Hematopoietic multipotent progenitor cell (in vitro differentiated cells): ENCODE results near the gene ATG7. TPM values are rescaled to one million over a fixed set of nuclear protein-coding genes. Genes with fewer than 3 reads are reported as not detected.
A peak's percentile ranks its signal among the peaks of the same experiment; 100 is the strongest.
"Not testable (repeated sequence)": the region's sequence is repeated elsewhere in the genome, so short reads cannot be mapped to it uniquely, and the experiment has no call there.

Experiments
- DNase-seq, 3 donors: peaks; one replicate each; pipeline ENCODE4 v3.0.0-alpha.2; 2011 to 2015; ENCODE audit warnings: low read depth in 2 of 3, low spot score in 2 of 3
- total RNA-seq: library from RNA; depleted of rRNA; stranded (reverse); fragments of >200 nt; gene quantifications from one replicate; pipeline ENCODE4 v1.2.3, GENCODE V29; 2012

The ATG7 gene
- total RNA-seq, 1 donor: 33.9 TPM

DNA sequence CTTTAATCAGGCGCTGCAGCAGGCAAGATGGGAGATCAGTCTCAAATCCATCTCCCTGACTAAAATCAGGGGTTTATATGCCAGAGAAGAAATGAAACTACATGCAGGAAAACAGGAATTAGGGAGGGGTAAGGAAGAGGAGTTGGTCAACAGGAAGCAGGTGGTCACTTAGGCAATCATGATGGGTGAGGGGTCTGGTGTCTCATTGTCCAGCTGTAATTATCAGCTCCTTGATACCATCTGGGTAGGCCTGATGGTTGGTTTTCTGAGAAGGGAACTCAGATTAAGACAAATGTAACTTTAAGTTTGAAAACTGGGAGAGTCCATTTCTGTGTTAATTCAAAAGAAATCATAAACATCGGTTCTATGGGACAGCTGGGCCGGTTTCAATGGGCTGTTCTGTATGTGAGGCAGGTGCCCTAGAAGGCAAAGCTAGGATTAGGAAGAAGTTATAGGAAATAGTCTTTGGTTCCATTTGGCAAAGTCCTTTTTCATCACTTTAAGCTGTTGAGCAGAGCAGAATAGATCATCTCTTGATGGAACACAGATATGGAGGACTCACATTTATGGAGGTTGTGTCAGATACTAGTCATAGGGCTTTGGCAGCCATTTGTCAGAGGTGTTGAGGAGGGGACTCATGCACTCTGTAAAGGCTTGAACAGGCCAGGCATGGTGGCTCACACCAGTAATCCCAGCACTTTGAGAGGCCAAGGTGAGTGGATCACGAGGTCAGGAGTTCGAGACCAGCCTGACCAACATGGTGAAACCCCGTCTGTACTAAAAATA, 222.1 kb downstream of the ATG7 start:
- no peak for DNase-seq

DNA sequence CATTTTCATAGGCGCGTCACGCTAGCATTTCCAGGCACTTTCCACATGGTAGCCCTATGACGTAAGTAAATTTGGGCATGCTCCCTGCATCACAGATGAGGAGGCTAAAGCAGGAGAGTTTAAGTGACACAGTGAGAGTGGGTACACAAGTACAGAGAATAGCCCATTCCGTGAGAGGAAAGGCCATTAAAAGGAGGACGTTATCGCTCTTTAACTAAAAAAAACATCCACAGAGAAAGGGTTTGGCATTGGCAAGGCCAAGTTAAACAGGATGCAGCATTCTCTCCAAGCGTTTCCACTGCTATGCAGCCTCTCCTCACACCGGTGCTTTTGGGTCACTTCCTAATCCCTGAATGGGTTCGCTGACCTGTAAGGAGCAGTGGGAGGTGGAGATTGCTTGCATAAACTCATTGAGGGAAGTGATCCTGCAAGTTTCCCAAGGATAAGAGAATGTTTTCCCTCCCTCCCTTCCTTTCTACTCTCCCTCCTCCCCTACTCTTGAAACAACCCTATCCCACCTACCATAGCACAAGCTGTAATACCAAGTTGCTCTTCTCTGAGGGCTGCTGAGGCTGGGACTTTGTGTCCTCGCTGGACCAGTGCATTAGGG, 223.9 kb downstream of the ATG7 start:
- no peak for DNase-seq

DNA sequence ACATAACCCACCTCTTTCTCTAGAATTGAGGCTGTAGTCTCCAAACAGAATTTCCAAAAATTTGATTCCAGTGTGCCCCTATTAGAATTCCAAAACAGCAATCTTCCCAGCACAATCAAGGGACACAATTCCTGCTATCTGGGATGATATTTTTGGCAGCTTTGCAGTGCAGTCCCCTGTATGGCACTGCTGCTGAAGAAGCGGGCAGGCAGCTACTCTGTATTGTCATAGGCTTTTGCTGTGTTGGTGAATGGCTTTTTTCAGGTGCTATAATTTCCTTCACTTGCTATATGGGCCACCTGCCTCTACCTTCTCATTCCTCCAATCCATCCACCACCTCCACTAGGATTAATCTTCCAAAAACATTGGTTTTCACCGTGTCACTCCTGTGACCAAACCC, 226.0 kb downstream of the ATG7 start:
- no peak for DNase-seq

DNA sequence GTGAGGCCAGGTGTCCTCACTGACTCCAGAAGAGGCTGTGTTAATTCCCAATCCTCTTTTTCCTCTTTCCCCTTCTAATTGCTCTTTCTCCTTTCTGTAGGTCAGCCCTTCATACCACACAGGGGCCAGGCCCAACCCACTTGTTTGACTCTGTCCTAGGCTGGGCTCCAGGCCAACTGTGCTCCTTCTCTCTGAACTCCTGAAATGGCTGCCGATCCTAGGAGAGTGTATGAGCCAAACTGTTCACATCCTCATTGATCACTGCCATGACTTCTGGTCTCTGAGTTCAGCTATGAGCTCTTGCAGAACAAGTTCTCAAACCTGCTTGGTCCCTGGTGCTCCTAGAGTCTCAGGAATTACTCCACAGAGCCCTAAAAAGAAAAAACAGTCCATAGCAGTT, 226.4 kb downstream of the ATG7 start:
- no peak for DNase-seq

DNA sequence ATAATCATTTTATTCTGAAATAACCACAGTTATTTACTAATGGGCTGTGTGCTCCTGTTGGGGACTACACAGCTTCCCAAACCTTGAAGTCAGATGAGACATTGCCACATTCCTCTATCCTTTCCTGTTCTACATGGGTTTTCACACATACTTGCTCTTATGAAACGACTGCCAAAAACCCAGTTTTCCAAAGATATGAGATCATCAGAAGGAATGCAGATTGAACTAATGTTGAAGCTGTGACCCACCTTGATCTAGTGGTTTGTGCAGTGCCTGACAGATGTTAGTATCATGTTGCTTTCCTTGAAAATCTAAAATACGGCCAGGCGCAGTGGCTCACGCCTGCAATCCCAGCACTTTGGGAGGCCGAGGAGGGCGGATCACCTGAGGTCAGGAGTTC, 226.9 kb downstream of the ATG7 start:
- DNase-seq: no peak

DNA sequence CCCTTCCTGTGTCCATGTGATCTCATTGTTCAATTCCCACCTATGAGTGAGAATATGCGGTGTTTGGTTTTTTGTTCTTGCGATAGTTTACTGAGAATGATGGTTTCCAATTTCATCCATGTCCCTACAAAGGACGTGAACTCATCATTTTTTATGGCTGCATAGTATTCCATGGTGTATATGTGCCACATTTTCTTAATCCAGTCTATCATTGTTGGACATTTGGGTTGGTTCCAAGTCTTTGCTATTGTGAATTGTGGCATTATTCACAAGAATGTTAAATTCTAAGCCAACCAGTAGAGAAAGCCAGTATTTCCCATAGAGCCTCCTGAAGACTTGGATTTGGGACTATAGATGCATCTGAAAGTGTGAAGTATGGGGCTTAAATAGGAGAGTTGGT, 230.2 kb downstream of the ATG7 start:
- DNase-seq: not testable (repeated sequence)

DNA sequence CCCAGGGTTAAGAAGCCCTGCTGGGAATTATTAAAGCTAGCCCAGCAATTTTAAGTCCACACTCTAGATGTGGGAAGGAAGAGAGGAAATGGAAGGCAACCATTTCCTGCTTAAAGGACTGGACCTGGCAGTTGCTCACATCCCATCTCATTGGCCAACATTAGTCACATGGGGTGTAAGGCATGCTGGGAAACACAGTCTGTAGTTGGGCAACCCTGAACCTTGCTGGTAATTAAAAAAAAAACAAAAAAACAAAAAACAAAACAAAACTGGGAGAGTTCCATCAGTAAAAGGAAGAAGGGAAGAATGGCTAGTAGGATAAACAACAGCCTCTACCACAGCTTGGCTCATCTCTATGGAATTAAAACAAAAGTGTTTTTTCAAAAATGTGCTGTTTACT, 235.5 kb downstream of the ATG7 start:
- DNase-seq: no peak

DNA sequence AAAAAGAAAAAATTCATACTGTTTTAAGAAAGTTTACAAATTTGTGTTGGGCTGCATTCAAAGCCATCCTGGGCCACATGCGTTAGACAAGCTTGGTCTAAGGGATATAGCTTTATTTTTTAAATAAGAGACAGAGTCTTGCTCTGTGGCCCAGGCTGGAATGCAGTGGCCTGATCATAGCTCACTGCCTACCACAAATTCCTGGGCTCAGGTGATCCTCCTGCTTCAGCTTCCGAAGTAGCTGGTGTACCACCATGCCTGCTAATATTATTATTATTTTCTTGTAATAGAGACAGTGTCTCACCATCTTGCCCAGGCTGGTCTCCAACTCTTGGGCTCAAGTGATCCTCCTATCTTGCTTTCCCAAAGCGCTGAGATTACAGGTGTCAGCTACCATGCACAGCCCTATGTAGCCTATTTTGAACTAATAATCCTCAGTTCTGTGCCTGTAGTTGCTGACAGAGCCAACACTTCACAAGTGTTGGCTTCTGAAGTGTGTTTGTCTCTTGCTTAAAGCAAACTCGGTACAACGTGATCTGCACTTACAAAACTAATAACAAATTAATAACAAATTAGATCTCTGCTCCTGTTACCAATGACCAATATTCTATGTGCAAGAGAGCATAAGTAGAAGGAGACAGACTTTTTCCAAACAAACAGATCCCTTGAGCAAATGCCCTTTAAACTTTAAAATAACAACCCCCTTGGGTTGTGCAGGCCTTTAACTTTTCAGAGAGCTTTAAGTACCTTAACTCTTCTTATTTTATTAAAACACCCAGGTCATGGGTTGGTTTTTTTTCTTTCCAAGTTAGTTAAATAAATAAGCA, 236.4 kb downstream of the ATG7 start:
- no peak for DNase-seq

DNA sequence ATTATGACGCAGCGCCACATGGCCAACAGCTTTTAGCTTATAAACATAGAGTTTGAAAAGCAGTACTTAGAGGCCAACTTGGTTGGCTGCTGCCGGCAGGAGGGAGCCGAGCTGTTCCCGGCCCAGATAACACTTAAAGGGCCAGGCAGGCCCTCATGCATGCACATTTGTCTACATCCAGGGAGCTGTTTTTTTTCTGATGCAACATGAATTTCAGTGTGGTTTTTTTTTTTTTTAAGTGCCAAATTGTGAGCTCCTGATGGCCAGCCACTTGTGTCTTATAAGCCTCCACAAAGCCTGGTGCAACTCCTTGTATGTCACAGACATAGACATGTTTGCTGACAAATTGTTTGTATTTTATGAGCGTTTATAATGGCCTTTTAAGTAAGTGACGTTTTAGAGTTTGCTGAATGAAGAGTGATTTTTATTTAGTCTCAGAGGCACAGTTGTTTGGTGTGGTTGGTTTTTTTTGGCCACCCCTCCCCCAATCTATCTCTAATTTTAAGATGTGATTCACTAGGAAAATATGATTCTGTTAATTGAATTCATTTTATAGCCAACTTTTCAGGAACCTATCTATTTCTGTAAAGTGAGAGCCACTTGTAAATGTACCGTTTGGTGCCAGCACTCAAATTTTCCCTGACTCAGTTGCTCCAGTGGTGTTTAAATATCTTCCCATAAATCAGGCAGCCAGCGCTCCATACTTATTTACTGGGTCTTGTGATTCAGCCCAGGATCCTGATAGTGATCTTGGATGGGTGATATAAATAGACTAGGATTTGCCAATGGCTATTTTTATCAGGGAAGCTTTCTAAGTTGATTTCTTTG, 237.2 kb downstream of the ATG7 start:
- DNase-seq: no peak

DNA sequence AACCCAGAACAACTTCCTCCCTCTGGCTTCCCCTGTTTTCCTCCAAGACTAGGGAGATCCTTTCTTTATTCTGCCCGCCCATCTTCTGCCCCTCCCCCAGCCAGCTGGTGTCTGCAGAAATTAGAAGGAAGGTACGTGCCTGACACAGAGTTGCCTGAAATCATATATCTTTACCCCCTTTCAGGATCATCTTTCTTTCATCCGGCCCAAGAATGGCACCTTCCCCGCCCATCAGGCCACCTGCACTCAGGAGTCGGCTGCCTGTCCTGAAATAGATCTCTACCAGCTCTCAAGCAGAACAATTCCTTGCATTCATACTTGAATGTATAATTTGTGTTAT, 237.8 kb downstream of the ATG7 start:
- DNase-seq: no peak

DNA sequence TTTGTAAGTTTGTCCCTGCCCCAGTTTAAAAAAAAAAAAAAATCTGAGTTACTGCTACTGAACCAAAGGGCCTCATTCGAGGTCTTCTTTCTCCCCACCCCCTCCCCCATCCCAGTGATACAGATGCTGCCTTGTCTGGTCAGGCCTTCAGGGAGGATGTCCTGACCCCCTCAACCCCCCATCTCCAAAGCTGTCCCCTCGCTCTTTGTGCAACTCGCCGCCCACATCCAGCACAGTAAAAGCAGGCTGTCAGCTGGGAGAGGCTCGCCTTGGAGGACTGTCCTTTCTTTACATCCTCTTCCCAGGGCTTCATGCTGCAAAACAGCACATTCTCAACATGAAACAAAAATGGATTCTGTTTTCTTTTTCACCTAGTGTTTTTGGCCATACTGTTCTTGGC, 238.2 kb downstream of the ATG7 start:
- DNase-seq: no peak

DNA sequence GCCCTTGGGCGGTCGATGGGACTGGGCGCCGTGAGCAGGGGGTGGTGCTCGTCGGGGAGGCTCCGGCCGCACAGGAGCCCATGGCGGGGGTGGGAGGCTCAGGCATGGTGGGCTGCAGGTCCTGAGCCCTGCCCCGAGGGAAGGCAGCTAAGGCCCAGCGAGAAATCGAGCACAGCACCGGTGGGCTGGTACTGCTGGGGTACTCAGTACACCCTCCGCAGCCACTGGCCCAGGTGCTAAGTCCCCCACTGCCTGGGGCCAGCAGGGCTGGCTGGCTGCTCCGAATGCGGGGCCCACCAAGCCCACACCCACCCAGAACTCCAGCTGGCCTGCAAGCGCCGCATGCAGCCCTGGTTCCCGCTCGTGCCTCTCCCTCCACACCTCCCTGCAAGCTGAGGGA, 239.4 kb downstream of the ATG7 start:
- not testable (repeated sequence) for DNase-seq

DNA sequence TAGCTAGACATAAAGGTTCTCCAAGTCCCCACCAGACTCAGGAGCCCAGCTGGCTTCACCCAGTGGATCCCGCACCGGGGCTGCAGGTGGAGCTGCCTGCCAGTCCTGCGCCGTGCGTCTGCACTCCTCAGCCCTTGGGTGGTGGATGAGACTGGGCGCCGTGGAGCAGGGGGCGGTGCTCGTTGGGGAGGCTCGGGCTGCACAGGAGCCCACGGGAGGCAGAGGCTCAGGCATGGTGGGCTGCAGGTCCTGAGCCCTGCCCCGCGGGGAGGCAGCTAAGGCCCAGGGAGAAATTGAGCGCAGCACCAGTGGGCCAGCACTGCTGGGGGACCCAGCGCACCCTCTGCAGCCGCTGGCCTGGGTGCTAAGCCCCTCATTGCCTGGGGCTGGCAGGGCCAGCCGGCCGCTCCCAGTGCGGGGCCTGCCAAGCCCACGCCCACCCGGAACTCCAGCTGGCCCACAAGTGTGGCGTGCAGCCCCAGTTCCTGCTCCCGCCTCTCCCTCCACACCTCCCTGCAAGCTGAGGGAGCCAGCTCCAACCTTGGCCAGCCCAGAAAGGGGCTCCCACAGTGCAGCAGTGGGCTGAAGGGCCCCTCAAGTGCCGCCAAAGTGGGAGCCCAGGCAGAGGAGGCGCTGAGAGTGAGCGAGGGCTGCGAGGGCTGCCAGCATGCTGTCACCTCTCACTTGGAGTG, 241.1 kb downstream of the ATG7 start:
- DNase-seq: not testable (repeated sequence)

DNA sequence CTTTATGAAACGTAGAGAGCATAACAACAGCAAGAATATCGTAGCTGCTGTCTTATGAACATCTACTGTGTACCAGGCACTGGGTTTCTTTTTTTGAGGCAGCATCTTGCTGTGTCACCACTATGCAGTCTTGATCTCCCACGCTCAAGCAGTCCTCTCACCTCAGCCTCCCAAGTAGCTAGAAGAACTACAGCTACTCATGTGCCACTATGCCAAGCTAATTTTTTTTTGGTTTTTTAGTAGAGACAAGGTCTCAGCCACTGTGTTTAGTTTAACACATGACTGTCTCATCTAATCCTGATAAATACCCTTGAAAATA, 241.6 kb downstream of the ATG7 start:
- DNase-seq: no peak

DNA sequence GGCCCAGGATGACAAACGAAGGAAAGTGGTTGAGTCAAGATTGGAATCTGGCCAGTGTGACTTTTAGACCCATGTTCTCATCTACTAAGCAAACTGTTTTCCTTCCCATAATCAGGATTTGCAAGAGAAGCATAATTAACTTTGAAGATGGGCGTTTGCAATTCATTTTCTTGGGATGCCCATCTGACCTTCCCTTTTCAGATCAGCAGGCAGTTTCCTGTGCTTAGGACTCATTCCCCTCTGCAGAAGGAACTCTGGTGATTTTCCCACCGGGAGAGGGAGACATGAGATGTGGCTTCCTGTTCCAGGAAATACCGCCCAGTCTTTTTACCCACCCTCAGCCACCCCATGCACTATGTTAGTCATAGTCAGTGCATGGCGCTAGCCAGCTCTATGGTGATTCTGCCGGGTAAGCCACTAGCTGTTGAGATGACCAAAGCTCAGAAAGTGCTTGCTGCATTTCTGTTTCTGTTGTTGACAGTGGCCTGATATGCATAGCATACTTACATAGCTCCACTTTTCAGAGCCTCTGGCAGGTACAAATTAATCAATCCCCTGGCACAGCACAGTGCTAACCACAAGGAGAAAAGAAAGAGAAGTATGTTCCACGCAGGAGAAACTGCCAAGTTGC, 242.1 kb downstream of the ATG7 start:
- peak in 1 of 3 donors; percentile 55 for DNase-seq

DNA sequence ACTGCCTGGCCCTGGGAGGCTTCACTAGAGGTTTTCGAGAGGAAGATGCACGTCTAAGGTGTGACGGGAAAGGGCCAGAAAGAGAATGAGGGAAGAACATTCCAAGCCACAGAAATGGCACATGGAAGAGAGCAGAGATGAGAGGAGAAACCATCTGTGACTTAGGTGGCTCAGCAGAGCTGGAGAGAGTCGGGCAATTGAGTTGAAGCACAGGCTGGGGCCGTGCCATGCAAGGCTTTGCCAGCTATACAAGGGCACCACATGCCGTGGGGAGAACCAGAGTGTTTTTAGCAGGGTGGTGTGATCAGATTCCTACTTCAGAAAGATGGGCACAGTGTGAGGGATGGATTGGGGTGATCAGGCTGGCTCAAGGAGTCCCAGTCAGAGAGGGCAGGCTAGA, 245.4 kb downstream of the ATG7 start:
- no peak for DNase-seq

DNA sequence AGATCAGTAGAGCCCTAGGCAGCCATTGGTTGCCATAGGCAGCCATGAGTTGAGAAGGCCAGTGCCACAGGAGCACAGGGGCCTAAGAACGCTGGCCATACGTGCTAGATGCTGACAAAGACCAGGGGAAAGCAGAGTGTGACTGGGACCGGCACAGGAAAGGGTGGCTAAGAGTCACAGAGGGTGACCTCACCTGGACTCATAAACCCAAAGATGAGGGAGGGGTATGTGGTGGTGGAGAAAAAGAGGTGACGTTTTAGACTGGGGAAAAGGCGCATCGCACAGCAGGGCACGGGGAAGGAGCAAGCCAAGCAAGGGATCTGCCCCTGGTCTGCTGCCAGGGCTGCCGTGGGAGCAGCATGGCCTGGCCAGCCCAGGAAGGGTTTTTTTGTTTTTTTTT, 249.0 kb downstream of the ATG7 start:
- no peak for DNase-seq

DNA sequence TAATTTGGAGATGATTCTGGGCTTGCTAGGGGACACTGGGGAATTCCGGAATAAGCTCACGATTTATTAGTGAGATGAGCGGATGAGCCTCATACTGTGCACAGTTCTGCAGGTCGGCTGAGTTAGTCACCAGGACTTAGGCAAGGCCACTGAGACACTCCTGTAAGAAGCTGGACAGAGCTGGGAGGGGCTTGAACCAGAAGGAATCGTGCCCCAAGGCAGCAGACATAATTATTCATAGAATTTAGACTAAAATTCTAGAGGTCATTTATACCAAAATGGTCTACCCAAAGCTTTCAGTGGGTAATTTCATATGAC, 250.2 kb downstream of the ATG7 start:
- no peak for DNase-seq

DNA sequence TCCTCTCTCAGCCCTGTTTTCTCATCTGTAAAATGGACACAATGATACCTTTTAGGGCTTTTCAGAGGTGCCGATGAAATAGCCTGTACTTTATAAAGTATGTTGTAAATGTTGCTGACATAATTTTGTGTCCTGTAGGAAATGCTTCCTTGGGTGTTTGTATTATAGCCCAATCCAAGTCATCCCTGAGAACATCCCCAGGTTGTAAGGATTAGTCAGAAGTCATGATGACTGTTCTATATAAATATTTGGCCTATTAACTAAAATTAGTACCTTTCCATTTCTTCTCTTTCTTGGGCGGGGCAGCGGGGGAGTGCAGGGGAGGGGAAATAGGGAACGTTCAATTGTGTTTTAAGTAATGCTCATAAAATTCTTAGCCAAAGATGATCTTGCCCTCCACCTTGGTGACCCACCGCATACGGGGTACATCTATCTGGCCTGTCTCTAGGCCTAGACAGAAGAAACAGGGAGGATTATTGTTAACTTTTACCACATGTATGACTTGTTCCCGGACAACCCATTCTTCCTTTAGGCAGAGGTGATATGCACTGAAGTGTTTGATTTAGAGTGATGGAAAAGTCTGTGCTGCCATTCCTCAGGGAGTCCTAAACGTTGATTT, 250.9 kb downstream of the ATG7 start:
- DNase-seq: no peak

DNA sequence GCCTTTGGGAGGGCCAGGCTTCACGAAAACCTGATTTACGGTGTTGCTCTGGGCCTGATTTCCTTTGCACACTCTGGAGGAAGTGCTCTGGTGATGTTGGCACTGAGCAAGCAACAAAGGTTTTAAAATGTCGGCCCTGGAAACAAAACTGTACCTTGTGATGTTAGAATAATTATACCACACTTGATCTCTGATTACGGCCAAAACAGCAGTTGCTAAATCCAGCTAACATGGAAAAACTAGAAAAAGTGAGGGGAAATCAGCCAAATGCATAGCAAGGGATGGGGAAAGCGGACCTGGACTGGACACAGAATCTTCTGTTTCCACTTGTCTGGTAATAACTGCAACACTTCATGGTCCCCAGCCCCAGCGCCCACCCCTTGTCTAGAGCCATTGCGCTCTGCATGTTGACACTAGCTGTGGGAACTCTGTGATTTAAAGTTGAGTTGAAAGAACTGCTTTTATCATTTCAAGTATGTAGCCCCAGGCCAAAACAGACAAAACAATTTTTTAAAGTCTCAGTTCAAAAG, 251.4 kb downstream of the ATG7 start:
- DNase-seq: peak in 1 of 3 donors; percentile 6
